Measurements from ENCODE around the gene PCDH18.

- no peak for TF ChIP-seq CTCF (IDR thresholded peaks at IDR 0.05; ENCODE audit: poor library complexity)
- TF ChIP-seq EZH2phosphoT487 (IDR thresholded peaks at IDR 0.05; ENCODE audit: low read depth, severe bottlenecking, unreplicated experiment): no peak
- TF ChIP-seq EZH2 (IDR thresholded peaks at IDR 0.05; ENCODE audit: borderline replicate concordance): no peak
Measured at GRCh38 chr4:137528673-137529072, 3.6 kb downstream of the PCDH18 start.
